MCF 10A (cell line): ENCODE data around the gene CDKL1. TPM values are rescaled to one million over a fixed set of nuclear protein-coding genes. Genes with fewer than 3 reads are reported as not detected.

Experiments used
- BruUV-seq: library from RNA; stranded (reverse); fragments of 400-500 nt; replicated peaks from 2 replicates; lab custom pipeline; 2021; lab: Mats Ljungman, UMichigan
- CTCF ChIA-PET: fragments of 300-600 bp; sonication (Branson Sonifier 250); formaldehyde crosslinking; extraction: SDS; loops from one replicate; lab custom pipeline; 2021; ENCODE audit warnings: antibody characterized with exemption, inconsistent platforms; lab: Yijun Ruan, JAX
- POLR2A ChIA-PET: fragments of 300-600, 350-650 bp; sonication (Branson Sonifier 250); formaldehyde crosslinking; extraction: SDS; loops from one replicate; lab custom pipeline; 2020; ENCODE audit warnings: antibody characterized with exemption, inconsistent platforms; lab: Yijun Ruan, JAX
- DNase-seq: peaks from one replicate; pipeline ENCODE4 v3.0.0-alpha.2; 2018; ENCODE audit not compliant: unreplicated experiment
- H3K27ac Mint-ChIP-seq: one replicate; pipeline ENCODE4 v1.8.0; 2022; ENCODE audit warnings: mild to moderate bottlenecking, low read depth, mixed read lengths; ENCODE audit not compliant: unreplicated experiment
- H3K27me3 Mint-ChIP-seq: one replicate; pipeline ENCODE4 v1.8.0; 2022; ENCODE audit warnings: mixed read lengths; ENCODE audit not compliant: insufficient read depth, unreplicated experiment
- H3K36me3 Mint-ChIP-seq: one replicate; pipeline ENCODE4 v1.8.0; 2022; ENCODE audit warnings: mild to moderate bottlenecking, moderate library complexity, mixed read lengths; ENCODE audit not compliant: insufficient read depth, unreplicated experiment
- H3K4me1 Mint-ChIP-seq: one replicate; pipeline ENCODE4 v1.8.0; 2022; ENCODE audit warnings: mixed read lengths; ENCODE audit not compliant: insufficient read depth, unreplicated experiment
- H3K4me3 Mint-ChIP-seq: one replicate; pipeline ENCODE4 v1.8.0; 2022; ENCODE audit warnings: mild to moderate bottlenecking, moderate library complexity, mixed read lengths; ENCODE audit not compliant: unreplicated experiment
- H3K9me3 Mint-ChIP-seq: one replicate; pipeline ENCODE4 v1.8.0; 2022; ENCODE audit warnings: mixed read lengths; ENCODE audit not compliant: unreplicated experiment
- intact Hi-C: fragments of 100-400 bp; cut with micrococcal nuclease; formaldehyde crosslinking; loops from 2 replicates; pipeline ENCODE4 v1.14.1; 2022
- total RNA-seq: library from RNA; stranded (reverse); gene quantifications from 2 replicates; pipeline ENCODE4 v1.2.3, GENCODE V29; 2022
- TF ChIP-seq, protein P1 (sequence below): fragments of 200-600 bp; IDR thresholded peaks from one replicate; pipeline ENCODE4 v1.8.0; 2022; ENCODE audit warnings: antibody characterized with exemption, mild to moderate bottlenecking; ENCODE audit not compliant: unreplicated experiment

CDKL1 gene
- total RNA-seq, 1 experiment from 2014 or later: 26.3 TPM

- intact Hi-C loops: no loop called here
- BruUV-seq: no TSS peak
- H3K4me3 Mint-ChIP-seq: no peak overlapping the region
These were observed 19.1 kb downstream of the CDKL1 start for GRCh38 chr14:50377550-50378085.

GRCh38 chr14:50375760-50376159, 20.9 kb downstream of the CDKL1 start:
- no peak overlapping the region for H3K27ac Mint-ChIP-seq
- no peaks in the 10 kb centered on the region for H3K9me3 Mint-ChIP-seq
- intact Hi-C loops: no loop called here
- POLR2A ChIA-PET: no interaction called here
- no peak for DNase-seq
- H3K36me3 Mint-ChIP-seq: no peaks in the 10 kb centered on the region
- H3K27me3 Mint-ChIP-seq: no peaks in the 10 kb centered on the region
- H3K4me3 Mint-ChIP-seq: no peak overlapping the region
- no TSS peak for BruUV-seq
- TF ChIP-seq, protein P1, sequence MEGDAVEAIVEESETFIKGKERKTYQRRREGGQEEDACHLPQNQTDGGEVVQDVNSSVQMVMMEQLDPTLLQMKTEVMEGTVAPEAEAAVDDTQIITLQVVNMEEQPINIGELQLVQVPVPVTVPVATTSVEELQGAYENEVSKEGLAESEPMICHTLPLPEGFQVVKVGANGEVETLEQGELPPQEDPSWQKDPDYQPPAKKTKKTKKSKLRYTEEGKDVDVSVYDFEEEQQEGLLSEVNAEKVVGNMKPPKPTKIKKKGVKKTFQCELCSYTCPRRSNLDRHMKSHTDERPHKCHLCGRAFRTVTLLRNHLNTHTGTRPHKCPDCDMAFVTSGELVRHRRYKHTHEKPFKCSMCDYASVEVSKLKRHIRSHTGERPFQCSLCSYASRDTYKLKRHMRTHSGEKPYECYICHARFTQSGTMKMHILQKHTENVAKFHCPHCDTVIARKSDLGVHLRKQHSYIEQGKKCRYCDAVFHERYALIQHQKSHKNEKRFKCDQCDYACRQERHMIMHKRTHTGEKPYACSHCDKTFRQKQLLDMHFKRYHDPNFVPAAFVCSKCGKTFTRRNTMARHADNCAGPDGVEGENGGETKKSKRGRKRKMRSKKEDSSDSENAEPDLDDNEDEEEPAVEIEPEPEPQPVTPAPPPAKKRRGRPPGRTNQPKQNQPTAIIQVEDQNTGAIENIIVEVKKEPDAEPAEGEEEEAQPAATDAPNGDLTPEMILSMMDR: no peak
- CTCF ChIA-PET: no interaction called here
- no peaks in the 10 kb centered on the region for H3K4me1 Mint-ChIP-seq

More at GRCh38 chr14:50377550-50378085, 19.1 kb downstream of the CDKL1 start:
- DNase-seq: no peak
- TF ChIP-seq, protein P1: no peak
- Mint-ChIP-seq H3K27me3 (no peaks in the 10 kb centered on the region), H3K36me3 (no peaks in the 10 kb centered on the region), H3K4me1 (no peaks in the 10 kb centered on the region), H3K27ac (no peak overlapping the region), H3K9me3 (no peaks in the 10 kb centered on the region)
- ChIA-PET POLR2A (interaction anchor here (0.6 kb wide), 1 partner anchor 34 kb away, joined by 3 read pairs; no protein-coding TSS in a partner anchor), CTCF (interaction anchor here (0.6 to 1.0 kb wide), 3 partner anchors 18 to 59 kb away, joined by 3 to 4 read pairs (median 4); no protein-coding TSS in a partner anchor)

- DNase-seq: no peak
- no peaks in the 10 kb centered on the region for H3K27me3 Mint-ChIP-seq
- intact Hi-C loops: no loop called here
- no peak overlapping the region for H3K27ac Mint-ChIP-seq
- BruUV-seq: no TSS peak
- ChIA-PET CTCF (interaction anchor here (0.6 kb wide), 1 partner anchor 10 kb away, joined by 3 read pairs; no protein-coding TSS in a partner anchor), POLR2A (interaction anchor here (0.9 kb wide), 1 partner anchor 29 kb away, joined by 3 read pairs; no protein-coding TSS in a partner anchor)
- TF ChIP-seq, protein P1: no peak
- no peaks in the 10 kb centered on the region for H3K9me3 Mint-ChIP-seq
- H3K4me3 Mint-ChIP-seq: no peak overlapping the region
- H3K36me3 Mint-ChIP-seq: peaks cover 6% of the 10 kb centered on the region
- no peaks in the 10 kb centered on the region for H3K4me1 Mint-ChIP-seq
These were observed 22.7 kb downstream of the CDKL1 start for GRCh38 chr14:50373959-50374358.

- no peaks in the 10 kb centered on the region for H3K9me3 Mint-ChIP-seq
- peaks cover 2% of the 10 kb centered on the region for H3K4me1 Mint-ChIP-seq
- intact Hi-C loops: no loop called here
- ChIA-PET CTCF (no interaction called here), POLR2A (no interaction called here)
- TF ChIP-seq, protein P1: no peak
- no peaks in the 10 kb centered on the region for H3K27me3 Mint-ChIP-seq
- peaks cover 6% of the 10 kb centered on the region for H3K36me3 Mint-ChIP-seq
- no peak overlapping the region for H3K27ac Mint-ChIP-seq
- BruUV-seq: no TSS peak
- no peak overlapping the region for H3K4me3 Mint-ChIP-seq
- DNase-seq: no peak
These were observed 25.1 kb downstream of the CDKL1 start for GRCh38 chr14:50371546-50371945.
